Left renal pelvis (tissue), 4 donors: ENCODE data around the gene WNT2. TPM values are rescaled to one million over a fixed set of nuclear protein-coding genes. Genes with fewer than 3 reads are reported as not detected.

Source experiments
- DNase-seq, 4 donors: peaks; one replicate each; pipeline ENCODE4 v3.0.0-alpha.2; 2013; ENCODE audit warnings: low read depth in 4 of 4, low spot score in 3 of 4
- polyA plus RNA-seq, 4 donors: library from polyadenylated mRNA; unstranded; fragments of 120-200 nt; gene quantifications; one replicate each; pipeline ENCODE4 v1.2.1, GENCODE V29; 2013; ENCODE audit not compliant: insufficient read length in 4 of 4

Gene WNT2
- 1 to 10 TPM in 3 of 4 donors, under 1 TPM in 1; 0.27 to 8.5 (median 1.4) TPM for polyA plus RNA-seq

DNA sequence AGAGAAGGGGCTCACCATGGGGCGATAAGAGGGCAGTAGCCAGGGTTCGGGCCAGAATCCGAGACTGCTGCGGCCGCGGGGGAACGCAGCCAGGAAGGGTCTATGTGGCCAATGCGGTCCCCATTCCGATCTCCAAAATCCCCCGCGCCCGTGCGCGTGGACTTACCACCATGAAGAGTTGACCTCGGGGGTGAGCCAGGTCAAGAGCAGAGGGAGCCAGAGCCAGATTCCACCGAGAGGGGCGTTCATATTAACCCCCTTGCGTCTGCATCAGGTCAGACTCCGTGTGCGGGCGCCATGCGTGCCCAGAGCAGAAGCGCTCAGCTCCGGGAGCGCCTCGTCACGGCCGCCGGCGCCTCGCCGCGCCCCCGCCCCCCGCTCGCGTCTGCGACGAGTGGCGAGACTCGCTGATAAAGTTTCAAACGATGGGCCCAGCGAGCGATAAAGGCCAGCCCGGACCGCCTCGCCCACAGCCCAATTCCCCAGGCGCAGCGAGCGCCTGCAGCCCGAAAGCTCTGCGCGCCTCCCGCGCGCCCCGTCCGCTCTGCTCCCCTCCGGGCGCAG lies at the start of gene WNT2:
Gene WNT2, minus strand, starts transcription at position 318 of the 564 bp plus-strand sequence. Its CDS starts 69 bp downstream, at position 249.
- DNase-seq = no peak

GRCh38 chr7:117372073-117372472 lies 49.2 kb upstream of the WNT2 start:
- no peak for DNase-seq

- no peak for DNase-seq
Measured at GRCh38 chr7:117364339-117365080, 41.7 kb upstream of the WNT2 start.

GRCh38 chr7:117362294-117362888 lies 39.5 kb upstream of the WNT2 start:
- no peak for DNase-seq

GRCh38 chr7:117350027-117350426 lies 27.2 kb upstream of the WNT2 start:
- no peak for DNase-seq

- DNase-seq = no peak
Measured at GRCh38 chr7:117349570-117349969, 26.7 kb upstream of the WNT2 start.

DNA sequence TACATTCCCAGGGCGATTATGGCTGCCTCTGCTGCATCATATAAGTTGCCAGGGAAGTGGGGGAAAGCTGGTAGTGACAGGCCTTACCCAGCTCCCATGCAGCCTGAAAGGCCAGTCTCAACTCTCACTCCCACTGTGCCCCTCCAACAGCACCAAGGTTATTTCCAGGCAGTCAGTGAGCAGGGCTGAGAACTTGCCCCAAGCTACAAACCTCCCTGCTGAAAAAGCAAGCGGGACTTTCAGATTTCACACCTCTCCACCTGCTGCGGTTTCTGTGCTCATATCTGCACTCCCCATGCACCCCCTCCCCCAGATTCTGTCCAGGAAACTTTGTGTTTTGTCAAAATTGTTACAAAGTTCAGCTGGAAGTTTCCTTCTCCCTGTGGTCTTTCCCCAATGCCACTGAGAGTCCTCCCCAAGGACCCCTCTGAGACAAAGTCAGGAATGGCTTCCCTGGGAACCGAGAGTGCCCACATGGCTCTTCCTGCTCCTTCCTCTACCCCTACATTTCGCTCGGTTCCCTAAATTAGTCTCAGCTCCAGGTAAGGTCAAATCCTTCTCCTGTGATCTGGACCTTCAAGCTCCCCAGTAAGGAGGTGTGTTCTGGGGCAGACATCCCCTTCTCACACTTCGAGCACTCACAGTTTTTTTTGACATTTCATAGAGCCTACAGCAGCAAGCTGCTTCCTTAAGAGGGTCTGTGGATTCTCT lies 25.3 kb upstream of the WNT2 start:
- DNase-seq = no peak

DNA sequence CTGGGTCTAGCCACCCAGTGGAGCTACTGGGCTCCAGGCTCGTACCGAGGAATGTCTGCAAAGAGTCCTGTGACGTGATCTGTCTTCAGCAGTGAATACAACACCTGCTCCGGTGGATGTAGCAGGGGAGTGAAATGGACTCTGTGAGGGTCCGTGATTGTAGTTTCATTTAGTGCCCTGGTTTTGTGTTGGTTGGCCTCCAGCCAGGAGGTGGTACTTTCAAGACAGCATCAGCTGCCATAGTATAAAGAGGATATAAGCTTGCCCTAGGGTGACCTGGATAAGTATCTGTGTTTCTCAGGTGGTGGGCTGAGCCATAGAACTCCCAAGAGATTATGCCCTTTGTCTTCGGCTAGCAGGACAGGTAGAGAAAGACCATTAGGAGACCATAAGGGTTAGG lies 24.6 kb upstream of the WNT2 start:
- DNase-seq = no peak

GRCh38 chr7:117346161-117346560 lies 23.3 kb upstream of the WNT2 start:
- no peak for DNase-seq

- no peak for DNase-seq
Measured at GRCh38 chr7:117338020-117338419, 15.2 kb upstream of the WNT2 start.

DNA sequence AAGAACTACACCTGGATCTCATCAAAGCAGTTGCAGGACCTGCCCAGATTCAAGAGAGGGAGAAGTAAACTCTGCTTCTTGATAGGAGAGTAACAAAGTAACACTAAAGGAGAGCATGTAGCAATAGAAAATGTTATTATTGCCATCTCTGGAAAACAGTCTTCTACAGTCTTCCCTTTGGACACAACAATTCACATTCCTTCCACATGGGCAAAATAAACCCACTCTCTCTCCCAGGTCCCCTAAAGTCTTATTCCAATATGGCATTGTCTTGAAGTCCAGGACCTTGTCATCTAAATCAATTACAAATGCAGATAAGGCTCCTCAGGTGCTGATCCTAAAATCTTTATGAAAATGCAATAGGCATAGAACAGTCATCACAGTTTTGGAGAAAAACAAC lies 10.3 kb upstream of the WNT2 start:
- DNase-seq = no peak

- DNase-seq = no peak
Measured at GRCh38 chr7:117332031-117332430, 9.2 kb upstream of the WNT2 start.

GRCh38 chr7:117325836-117326235 lies 3.0 kb upstream of the WNT2 start:
- DNase-seq = no peak

DNA sequence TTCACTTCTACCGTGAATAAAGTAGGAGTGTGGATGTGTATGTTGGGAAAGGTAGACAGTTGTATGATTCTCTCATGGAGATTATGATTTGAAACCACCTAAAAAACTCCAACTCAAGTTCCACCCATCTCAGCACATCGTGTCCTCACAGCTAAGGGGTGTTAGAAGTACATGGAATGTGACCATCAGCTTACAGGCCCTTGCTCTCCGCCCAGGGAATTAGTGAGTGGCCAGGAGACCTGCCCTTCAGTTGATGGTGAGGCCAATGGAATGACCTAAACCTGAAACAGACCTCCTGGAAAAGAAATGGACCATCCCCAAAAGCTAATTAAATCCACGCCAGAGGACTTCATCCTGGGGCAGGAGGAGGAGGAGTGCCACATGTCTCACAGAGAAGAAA lies 2.1 kb upstream of the WNT2 start:
- no peak for DNase-seq

DNA sequence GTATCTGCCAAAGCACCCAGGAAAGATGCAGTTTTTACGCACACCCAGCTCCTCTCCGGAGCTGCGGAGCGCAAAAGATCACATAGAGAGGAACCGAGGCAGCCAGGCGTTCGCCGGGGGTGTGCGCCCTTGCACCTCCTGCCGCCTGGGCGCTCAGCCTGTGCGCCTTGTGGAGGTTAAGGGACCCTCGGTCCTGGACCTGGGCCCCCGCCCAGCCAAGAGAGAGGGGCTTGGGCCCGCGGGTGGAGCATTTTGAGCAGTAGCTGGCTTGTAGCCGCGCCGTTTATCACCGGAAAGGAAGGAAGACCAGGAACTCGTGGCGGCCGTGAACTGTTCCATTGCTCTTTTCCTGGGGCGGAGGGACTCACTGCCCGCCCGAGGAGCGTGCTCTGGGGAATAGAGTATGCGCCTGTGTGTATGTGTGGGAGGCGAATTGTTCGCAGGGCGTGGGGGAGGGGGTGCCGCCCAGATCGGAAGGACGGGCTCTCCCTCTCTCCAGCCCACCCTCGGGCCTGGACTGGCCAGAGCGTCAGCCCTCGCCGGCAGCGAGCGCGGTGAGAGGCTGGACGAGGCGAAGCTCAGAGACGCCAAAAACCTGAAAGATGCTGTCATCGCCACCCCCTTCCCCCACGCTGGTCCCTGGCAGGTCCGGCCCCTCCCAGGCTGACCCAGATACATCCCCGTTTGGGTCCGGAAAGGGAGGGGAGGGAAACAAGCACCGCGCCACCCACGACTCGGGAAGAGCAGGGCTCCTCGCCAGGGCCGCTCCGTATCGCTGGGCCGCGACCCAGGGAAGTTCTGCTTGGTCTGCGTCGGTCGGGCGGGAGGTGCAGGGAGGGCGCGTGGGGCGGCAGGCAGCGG lies 1.2 kb upstream of the WNT2 start:
- no peak for DNase-seq

GRCh38 chr7:117323305-117323850 lies 520 bp upstream of the WNT2 start:
- DNase-seq = no peak

DNA sequence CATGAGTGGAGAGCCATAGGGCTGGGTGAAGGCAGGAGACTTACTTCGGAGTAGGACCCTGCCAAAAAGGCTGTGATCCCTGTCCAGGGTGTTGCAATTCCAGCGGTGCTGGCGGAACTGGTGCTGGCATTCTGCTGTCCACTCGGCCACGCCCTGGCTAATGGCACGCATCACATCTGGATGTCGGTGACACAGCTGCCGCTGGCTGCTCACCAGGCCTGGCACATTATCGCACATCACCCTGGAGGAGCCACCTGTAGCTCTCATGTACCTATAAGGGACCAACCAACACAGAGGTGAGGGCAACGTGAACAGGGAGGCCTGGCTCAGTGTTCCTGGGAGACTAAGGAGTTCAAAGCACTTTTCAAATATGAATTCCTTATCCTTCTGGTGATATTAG lies 2.3 kb downstream of the WNT2 start:
- DNase-seq = no peak

DNA sequence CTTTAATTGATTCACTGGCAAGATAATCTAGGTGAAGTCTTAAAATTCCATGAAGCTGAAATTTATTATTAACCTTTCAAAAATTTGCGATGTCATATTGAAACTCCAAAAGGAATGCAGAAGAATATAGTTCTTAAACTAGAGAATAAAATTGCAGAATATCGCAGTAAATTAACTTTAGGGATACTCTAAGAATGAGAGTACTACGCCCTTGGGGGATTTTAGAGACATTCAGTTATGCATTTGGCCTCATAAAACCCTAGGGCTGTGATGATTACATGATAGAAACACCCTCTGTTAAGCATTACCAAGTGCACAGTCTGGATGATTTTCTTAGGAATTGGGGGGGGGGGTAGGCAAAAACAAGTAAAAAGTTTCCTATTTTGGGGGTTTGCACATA lies 3.7 kb downstream of the WNT2 start:
- no peak for DNase-seq

- DNase-seq = no peak
Measured at GRCh38 chr7:117313582-117313981, 9.3 kb downstream of the WNT2 start.
